WTC11 (cell line): Measurements from ENCODE around the gene SMARCB1. TPM values are rescaled to one million over a fixed set of nuclear protein-coding genes. Genes with fewer than 3 reads are reported as not detected.

ENCODE experiments used
- ATAC-seq: fragments of 200-7000 bp; cut with Tn5 transposase; 2 replicates; pipeline ENCODE4 v1.10.0; 2021; ENCODE audit warnings: mild to moderate bottlenecking, moderate library complexity
- CTCF ChIA-PET: fragments of 300-600 bp; sonication (Branson Sonifier 250); formaldehyde crosslinking; loops from one replicate; lab custom pipeline; 2021; ENCODE audit warnings: antibody characterized with exemption; lab: Charles Lee
- POLR2A ChIA-PET: fragments of 350-600 bp; sonication (Branson Sonifier 250); formaldehyde crosslinking; loops from one replicate; lab custom pipeline; 2021; ENCODE audit warnings: antibody characterized with exemption; lab: Charles Lee
- DNase-seq: peaks from one replicate; pipeline ENCODE4 v3.0.0; 2021; ENCODE audit warnings: low spot score
- H3K27ac Mint-ChIP-seq: 2 replicates; pipeline ENCODE4 v1.8.0; 2021; ENCODE audit warnings: mixed read lengths
- H3K27me3 Mint-ChIP-seq: 2 replicates; pipeline ENCODE4 v1.8.0; 2021; ENCODE audit warnings: low read depth, mild to moderate bottlenecking, moderate library complexity, mixed read lengths
- H3K36me3 Mint-ChIP-seq: 2 replicates; pipeline ENCODE4 v1.8.0; 2021; ENCODE audit warnings: mixed read lengths
- H3K4me1 Mint-ChIP-seq: 2 replicates; pipeline ENCODE4 v1.8.0; 2022; ENCODE audit warnings: mixed read lengths
- H3K4me3 Mint-ChIP-seq: 2 replicates; pipeline ENCODE4 v1.8.0; 2021; ENCODE audit warnings: mild to moderate bottlenecking, moderate library complexity, mixed read lengths
- H3K9me3 Mint-ChIP-seq: 2 replicates; pipeline ENCODE4 v1.8.0; 2021; ENCODE audit warnings: mixed read lengths
- ATF1 ChIP-seq: sonication (generic); formaldehyde crosslinking; IDR thresholded peaks from 2 replicates; pipeline ENCODE4 v1.8.1; 2023; ENCODE audit warnings: mild to moderate bottlenecking, moderate library complexity, missing genetic modification reagents
- CDX4 ChIP-seq: fragments of 250-450 bp; sonication (Bioruptor Pico); IDR thresholded peaks from 2 replicates; pipeline ENCODE4 v1.9.0; 2021; ENCODE audit warnings: moderate library complexity, mild to moderate bottlenecking, inconsistent platforms, borderline replicate concordance
- CREM ChIP-seq: sonication (generic); formaldehyde crosslinking; IDR thresholded peaks from 2 replicates; pipeline ENCODE4 v1.8.1; 2022; ENCODE audit warnings: mild to moderate bottlenecking, missing genetic modification reagents, moderate library complexity
- E2F4 ChIP-seq: sonication (generic); formaldehyde crosslinking; IDR thresholded peaks from 2 replicates; pipeline ENCODE4 v1.8.1; 2022; ENCODE audit warnings: low read depth, mild to moderate bottlenecking, moderate library complexity, missing genetic modification reagents, borderline replicate concordance
- FOXK1 ChIP-seq: sonication (generic); formaldehyde crosslinking; IDR thresholded peaks from 2 replicates; pipeline ENCODE4 v1.8.0; 2022; ENCODE audit warnings: mild to moderate bottlenecking, moderate library complexity, missing genetic modification reagents
- FOXP1 ChIP-seq: sonication (generic); formaldehyde crosslinking; IDR thresholded peaks from 2 replicates; pipeline ENCODE4 v1.8.0; 2022; ENCODE audit warnings: missing genetic modification reagents, mild to moderate bottlenecking, moderate library complexity, borderline replicate concordance
- FOXP4 ChIP-seq: sonication (generic); formaldehyde crosslinking; IDR thresholded peaks from 2 replicates; pipeline ENCODE4 v1.8.0; 2022; ENCODE audit warnings: mild to moderate bottlenecking, missing genetic modification reagents
- JAZF1 ChIP-seq: fragments of 250-450 bp; sonication (Bioruptor Pico); IDR thresholded peaks from 2 replicates; pipeline ENCODE4 v1.9.0; 2021; ENCODE audit warnings: moderate library complexity, mild to moderate bottlenecking, inconsistent platforms
- MAX ChIP-seq: sonication (generic); formaldehyde crosslinking; IDR thresholded peaks from 2 replicates; pipeline ENCODE4 v1.8.0; 2022; ENCODE audit warnings: mild to moderate bottlenecking, missing genetic modification reagents
- NFE2L1 ChIP-seq: sonication (generic); formaldehyde crosslinking; IDR thresholded peaks from 2 replicates; pipeline ENCODE4 v1.8.1; 2023; ENCODE audit warnings: missing genetic modification reagents
- PREB ChIP-seq: sonication (generic); formaldehyde crosslinking; IDR thresholded peaks from 2 replicates; pipeline ENCODE4 v1.8.1; 2022; ENCODE audit warnings: mild to moderate bottlenecking, missing genetic modification reagents, moderate library complexity, borderline replicate concordance
- RELA ChIP-seq: sonication (generic); formaldehyde crosslinking; IDR thresholded peaks from 2 replicates; pipeline ENCODE4 v1.8.1; 2022; ENCODE audit warnings: missing genetic modification reagents, mild to moderate bottlenecking, borderline replicate concordance
- STAT6 ChIP-seq: sonication (generic); formaldehyde crosslinking; conservative IDR thresholded peaks from 2 replicates; pipeline ENCODE4 v1.8.1; 2023; ENCODE audit warnings: mild to moderate bottlenecking, low read depth, missing genetic modification reagents, moderate library complexity
- TP53 ChIP-seq: sonication (generic); formaldehyde crosslinking; IDR thresholded peaks from 2 replicates; pipeline ENCODE4 v1.8.1; 2023; ENCODE audit warnings: mild to moderate bottlenecking, missing genetic modification reagents
- USF1 ChIP-seq: sonication (generic); formaldehyde crosslinking; IDR thresholded peaks from 2 replicates; pipeline ENCODE4 v1.8.0; 2022; ENCODE audit warnings: mild to moderate bottlenecking, missing genetic modification reagents
- ZBTB21 ChIP-seq: sonication (generic); formaldehyde crosslinking; IDR thresholded peaks from 2 replicates; pipeline ENCODE4 v1.8.1; 2023; ENCODE audit warnings: mild to moderate bottlenecking, missing genetic modification reagents, borderline replicate concordance
- ZNF121 ChIP-seq: sonication (generic); formaldehyde crosslinking; IDR thresholded peaks from 2 replicates; pipeline ENCODE4 v1.8.0; 2023; ENCODE audit warnings: missing genetic modification reagents
- ZNF263 ChIP-seq: sonication (generic); formaldehyde crosslinking; IDR thresholded peaks from 2 replicates; pipeline ENCODE4 v1.8.1; 2022; ENCODE audit warnings: low read depth, mild to moderate bottlenecking, moderate library complexity, missing genetic modification reagents
- ZNF416 ChIP-seq: fragments of 250-450 bp; sonication (Bioruptor Pico); IDR thresholded peaks from 2 replicates; pipeline ENCODE4 v1.9.0; 2021; ENCODE audit warnings: mild to moderate bottlenecking, inconsistent platforms
- ZNF423 ChIP-seq: fragments of 250-450 bp; sonication (Bioruptor Pico); IDR thresholded peaks from 2 replicates; pipeline ENCODE4 v2.1.2; 2022; ENCODE audit warnings: mild to moderate bottlenecking, moderate library complexity
- ZNF425 ChIP-seq: fragments of 250-450 bp; sonication (Bioruptor Pico); conservative IDR thresholded peaks from 2 replicates; pipeline ENCODE4 v1.9.0; 2021; ENCODE audit warnings: mild to moderate bottlenecking
- total RNA-seq: library from RNA; stranded (reverse); gene quantifications from 3 replicates; pipeline ENCODE4 v1.2.3, GENCODE V29; 2021

SMARCB1 gene
- total RNA-seq, 1 experiment from 2014 or later, result 135 TPM

- TF ChIP-seq ZNF425 (CRISPR knock-in tag), result no peak
Observed at GRCh38 chr22:23874871-23875270, 88.1 kb downstream of the SMARCB1 start (continued).

GRCh38 chr22:23875801-23876200, 89.0 kb downstream of the SMARCB1 start:
- H3K9me3 Mint-ChIP-seq, result no peaks in the 10 kb centered on the region
- TF ChIP-seq STAT6 (CRISPR knock-in tag) (no peak), RELA (CRISPR knock-in tag) (no peak), CDX4 (CRISPR knock-in tag) (no peak), TP53 (CRISPR knock-in tag) (no peak), CREM (CRISPR knock-in tag) (no peak), ZBTB21 (CRISPR knock-in tag) (no peak), ZNF121 (no peak), USF1 (CRISPR knock-in tag) (no peak), FOXP1 (CRISPR knock-in tag) (no peak), ZNF423 (no peak), FOXP4 (no peak), ZNF416 (CRISPR knock-in tag) (no peak), NFE2L1 (CRISPR knock-in tag) (no peak), FOXK1 (CRISPR knock-in tag) (no peak), JAZF1 (no peak), ZNF263 (no peak), ATF1 (no peak), MAX (CRISPR knock-in tag) (no peak), E2F4 (CRISPR knock-in tag) (no peak), PREB (CRISPR knock-in tag) (no peak)
- TF ChIP-seq, all 79 proteins: peak for 0
- H3K36me3 Mint-ChIP-seq, result peaks cover 19% of the 10 kb centered on the region
- H3K27ac Mint-ChIP-seq, result no peak overlapping the region
- H3K4me1 Mint-ChIP-seq, result no peaks in the 10 kb centered on the region; the same call in 1 of the 2 replicates
- H3K4me3 Mint-ChIP-seq, result no peak overlapping the region
- ATAC-seq (no peak), DNase-seq (no peak)
- ChIA-PET CTCF (no interaction called here), POLR2A (no interaction called here)
- no peaks in the 10 kb centered on the region for H3K27me3 Mint-ChIP-seq
